ENCODE results near the gene BBS9. TPM values are rescaled to one million over a fixed set of nuclear protein-coding genes. Genes with fewer than 3 reads are reported as not detected.

BBS9 gene
- total RNA-seq, 1 experiment from 2014 or later: 26.4 TPM

DNA sequence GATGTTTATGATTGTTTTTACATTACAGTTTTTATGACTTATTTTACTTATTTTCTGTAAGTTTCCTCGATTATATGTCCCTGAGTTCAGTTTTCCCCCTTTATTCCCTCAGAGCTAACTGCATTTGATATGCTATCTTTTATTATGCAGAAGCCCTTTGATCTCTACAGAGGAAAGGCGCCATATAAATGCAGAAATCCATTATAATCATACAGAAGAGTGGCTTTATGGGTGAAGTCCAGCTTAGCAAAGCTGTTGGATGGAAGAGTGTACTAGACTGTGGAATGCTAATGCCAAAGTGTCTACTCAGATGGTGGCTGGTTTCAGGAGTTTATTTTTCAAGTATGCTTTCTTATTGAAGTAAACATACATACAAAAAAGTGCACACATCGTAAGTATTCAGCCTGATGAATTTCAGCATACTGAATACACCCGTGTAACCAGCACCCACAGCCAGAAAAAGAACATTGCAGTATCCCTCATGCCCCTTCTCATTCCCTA is 517.6 kb downstream of the BBS9 start:
- Histone ChIP-seq H3K23me2 (ENCODE audit: insufficient read length, low read depth, low read length, poor library complexity, severe bottlenecking) (no peaks in the 10 kb centered on the region), H3K4me1 (ENCODE audit: insufficient read depth, low read length) (no peaks in the 10 kb centered on the region), H3K79me1 (ENCODE audit: insufficient read depth, low read depth, low read length, poor library complexity, severe bottlenecking) (no peaks in the 10 kb centered on the region), H3K27ac (ENCODE audit: insufficient read length, low read depth, low read length) (no peak overlapping the region), H3K56ac (ENCODE audit: insufficient read length, low read depth, low read length) (no peak overlapping the region), H3K79me2 (ENCODE audit: insufficient read depth, low read length) (no peaks in the 10 kb centered on the region), H2AK5ac (ENCODE audit: insufficient read length, low read length) (no peak overlapping the region), H4K20me1 (ENCODE audit: control insufficient read depth, insufficient read depth, insufficient read length) (no peaks in the 10 kb centered on the region), H4K91ac (ENCODE audit: insufficient read length, low read depth, low read length) (no peak overlapping the region), H3K4me2 (ENCODE audit: insufficient read depth, insufficient read length, low read length) (no peak overlapping the region), H3K23ac (ENCODE audit: insufficient read length, low read depth, low read length) (no peak overlapping the region), H2BK20ac (ENCODE audit: low read depth, low read length, poor library complexity, severe bottlenecking) (no peak overlapping the region), H4K8ac (replicated peaks; ENCODE audit: insufficient read length, low read depth, low read length) (no peak overlapping the region), H3K9me3 (ENCODE audit: control insufficient read depth, low read depth, low read length) (no peaks in the 10 kb centered on the region), H2BK15ac (ENCODE audit: low read depth, low read length) (no peak overlapping the region), H3K18ac (ENCODE audit: insufficient read length, low read depth, low read length) (no peak overlapping the region), H3K4ac (ENCODE audit: low read depth, low read length) (no peak overlapping the region), H2AFZ (ENCODE audit: low read length) (no peak overlapping the region), H3T11ph (ENCODE audit: low read length) (no peak overlapping the region), H3K27me3 (ENCODE audit: insufficient read depth, low read length) (no peaks in the 10 kb centered on the region), H4K5ac (ENCODE audit: insufficient read length, low read depth, low read length) (no peak overlapping the region), H2BK120ac (ENCODE audit: low read depth, low read length, poor library complexity, severe bottlenecking) (no peak overlapping the region), H2BK5ac (ENCODE audit: insufficient read length, low read length) (no peak overlapping the region), H3K14ac (ENCODE audit: insufficient read depth, low read length) (no peak overlapping the region), H3K9ac (ENCODE audit: extremely low read depth, insufficient read length, low read length) (no peak overlapping the region), H2BK12ac (ENCODE audit: insufficient read length, low read depth, low read length) (no peak overlapping the region)
- H3K9me3 Mint-ChIP-seq: peaks cover 3 to 4% of the 10 kb centered on the region in 2 experiments; a peak in 2 of 5 replicates
- H3K27me3 Mint-ChIP-seq (ENCODE audit: low read depth): no peaks in the 10 kb centered on the region
- no peak overlapping the region for H3K27ac Mint-ChIP-seq
- DNase-seq: no peak
- WGBS (ENCODE audit: extremely low coverage, insufficient read length, low lambda C conversion rate): no CpG with 5 or more reads among the region's 4 CpGs
- TF ChIP-seq, protein P1, sequence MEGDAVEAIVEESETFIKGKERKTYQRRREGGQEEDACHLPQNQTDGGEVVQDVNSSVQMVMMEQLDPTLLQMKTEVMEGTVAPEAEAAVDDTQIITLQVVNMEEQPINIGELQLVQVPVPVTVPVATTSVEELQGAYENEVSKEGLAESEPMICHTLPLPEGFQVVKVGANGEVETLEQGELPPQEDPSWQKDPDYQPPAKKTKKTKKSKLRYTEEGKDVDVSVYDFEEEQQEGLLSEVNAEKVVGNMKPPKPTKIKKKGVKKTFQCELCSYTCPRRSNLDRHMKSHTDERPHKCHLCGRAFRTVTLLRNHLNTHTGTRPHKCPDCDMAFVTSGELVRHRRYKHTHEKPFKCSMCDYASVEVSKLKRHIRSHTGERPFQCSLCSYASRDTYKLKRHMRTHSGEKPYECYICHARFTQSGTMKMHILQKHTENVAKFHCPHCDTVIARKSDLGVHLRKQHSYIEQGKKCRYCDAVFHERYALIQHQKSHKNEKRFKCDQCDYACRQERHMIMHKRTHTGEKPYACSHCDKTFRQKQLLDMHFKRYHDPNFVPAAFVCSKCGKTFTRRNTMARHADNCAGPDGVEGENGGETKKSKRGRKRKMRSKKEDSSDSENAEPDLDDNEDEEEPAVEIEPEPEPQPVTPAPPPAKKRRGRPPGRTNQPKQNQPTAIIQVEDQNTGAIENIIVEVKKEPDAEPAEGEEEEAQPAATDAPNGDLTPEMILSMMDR (conservative IDR thresholded peaks at IDR 0.05): no peak
- peaks cover 6 to 14% of the 10 kb centered on the region in 2 experiments for H3K4me1 Mint-ChIP-seq
- no peak overlapping the region for H3K4me3 Mint-ChIP-seq
- peaks cover 2 to 10% (median 9%) of the 10 kb centered on the region in 3 experiments; a peak in 4 of 7 replicates for H3K36me3 Mint-ChIP-seq (ENCODE audit: insufficient read depth in 1 of 3, low read depth in 3 of 3)
